ENCODE measurements around the gene CCDC188.

CCDC188 gene

GRCh38 chr22:20184501-20185165, 33.8 kb upstream of the CCDC188 start:
- no peak for DNase-seq

DNA sequence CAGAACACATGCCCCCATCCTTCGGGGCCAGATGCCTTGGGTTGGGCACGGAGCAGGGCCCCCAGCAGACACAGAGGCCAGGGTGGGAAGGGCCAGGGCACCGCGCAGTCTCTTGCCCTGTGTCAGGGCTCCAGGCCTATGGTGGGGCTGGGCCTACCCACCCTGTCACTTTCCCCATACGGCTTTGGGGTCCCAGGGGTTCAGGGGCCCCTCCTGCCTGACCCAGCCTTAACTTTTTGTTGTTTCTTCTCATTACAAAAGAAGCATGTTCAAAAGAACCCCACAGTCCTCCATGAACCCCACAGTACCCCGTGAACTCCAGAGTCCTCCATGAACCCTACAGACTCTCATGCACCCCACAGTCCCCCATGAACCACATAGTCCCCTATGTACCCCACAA, 33.0 kb upstream of the CCDC188 start:
- DNase-seq: no peak

DNA sequence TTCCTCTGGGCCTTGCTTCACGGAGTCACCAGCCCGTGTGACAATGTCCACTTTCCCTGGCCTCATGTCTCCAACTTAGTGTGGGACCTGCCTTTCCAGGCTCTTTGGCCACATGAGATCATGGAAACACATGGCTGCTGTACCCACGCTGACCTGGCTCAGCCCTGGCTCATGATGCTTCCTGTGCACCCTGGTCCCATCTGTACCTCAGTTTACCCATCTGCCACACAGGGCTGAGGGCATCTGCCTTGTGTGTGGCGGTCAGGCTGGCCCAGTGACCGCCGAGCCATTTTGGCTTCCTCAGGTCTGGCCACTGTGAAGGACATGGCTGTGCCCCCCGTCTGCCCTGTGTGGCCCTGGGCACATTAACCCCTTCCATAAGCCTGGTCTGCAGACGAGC, 32.2 kb upstream of the CCDC188 start:
- no peak for DNase-seq

DNA sequence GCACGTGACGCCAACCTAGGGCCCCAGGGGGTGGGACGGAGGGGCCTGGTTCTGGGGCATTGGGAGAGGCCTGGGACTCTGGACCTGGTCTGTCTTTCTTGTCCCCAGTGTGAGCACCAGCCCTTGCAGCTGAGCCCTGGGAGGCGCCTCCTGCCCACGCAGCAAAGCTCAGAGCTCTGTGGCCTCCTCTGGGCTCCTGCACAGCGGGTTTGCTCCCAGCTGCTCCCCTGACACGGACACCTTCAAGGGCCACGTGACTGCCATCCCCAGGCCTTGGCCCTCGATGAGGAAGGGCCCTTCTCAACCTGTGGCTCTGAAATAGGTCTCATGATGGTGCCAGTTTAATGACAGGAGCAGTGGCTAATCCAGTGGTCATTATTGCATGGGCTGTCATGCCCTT, 31.5 kb upstream of the CCDC188 start:
- DNase-seq: no peak

GRCh38 chr22:20181884-20182236, 31.0 kb upstream of the CCDC188 start:
- no peak for DNase-seq

DNA sequence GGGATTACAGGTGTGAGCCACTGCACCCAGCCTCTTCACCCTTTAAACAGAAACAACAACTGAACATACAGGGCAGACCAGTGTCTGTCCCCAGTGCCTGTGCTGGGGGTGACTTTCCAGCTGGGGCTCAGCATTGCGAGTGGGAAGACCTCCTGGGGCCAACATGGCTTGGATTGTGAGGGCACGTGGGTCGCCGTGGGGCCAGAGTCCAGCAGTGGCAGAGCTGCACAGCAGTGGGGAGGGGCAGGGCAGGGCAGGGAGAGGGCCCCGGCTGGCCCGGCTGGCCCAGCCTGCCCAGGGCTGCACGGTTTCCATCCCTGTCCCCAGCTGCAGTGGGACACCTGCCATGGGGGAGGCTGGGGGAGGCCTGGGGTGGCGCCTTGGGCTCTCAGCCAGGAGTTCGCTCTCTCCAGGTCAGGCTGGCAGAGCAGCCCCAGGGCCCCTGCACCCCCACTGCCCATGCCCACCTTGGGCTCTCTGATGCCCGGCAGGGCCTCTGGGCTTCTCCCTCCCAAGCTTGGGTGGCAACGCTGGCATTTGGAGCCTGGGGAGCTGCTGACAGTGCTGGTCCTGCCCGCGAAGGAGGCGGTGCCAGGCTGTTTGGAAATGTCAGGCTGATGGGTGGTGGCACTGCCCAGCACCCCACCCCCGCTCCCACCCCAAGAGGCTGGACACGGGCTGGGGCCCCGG, 30.5 kb upstream of the CCDC188 start:
- no peak for DNase-seq

DNA sequence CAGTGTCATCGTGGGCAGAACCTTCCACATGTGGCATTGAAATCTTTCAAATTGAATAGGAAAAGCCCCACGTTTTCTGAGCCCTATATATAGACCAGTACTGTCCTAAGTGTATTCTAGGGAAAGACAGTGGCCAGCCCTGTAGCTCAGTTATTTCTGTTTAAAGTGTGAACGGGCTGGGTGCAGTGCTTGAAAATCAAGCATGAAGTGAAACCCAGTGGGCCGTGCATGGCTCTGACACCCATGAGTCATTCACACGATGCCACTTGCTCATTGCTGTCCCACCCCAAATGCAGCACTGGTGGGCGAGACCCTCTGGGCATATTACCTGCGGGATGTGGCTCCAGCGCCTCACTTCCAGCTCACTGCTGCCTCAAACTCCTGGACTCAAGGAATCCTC, 29.8 kb upstream of the CCDC188 start:
- DNase-seq: no peak

GRCh38 chr22:20180245-20180630, 29.4 kb upstream of the CCDC188 start:
- DNase-seq: no peak

GRCh38 chr22:20179455-20180244, 28.8 kb upstream of the CCDC188 start:
- DNase-seq: no peak

DNA sequence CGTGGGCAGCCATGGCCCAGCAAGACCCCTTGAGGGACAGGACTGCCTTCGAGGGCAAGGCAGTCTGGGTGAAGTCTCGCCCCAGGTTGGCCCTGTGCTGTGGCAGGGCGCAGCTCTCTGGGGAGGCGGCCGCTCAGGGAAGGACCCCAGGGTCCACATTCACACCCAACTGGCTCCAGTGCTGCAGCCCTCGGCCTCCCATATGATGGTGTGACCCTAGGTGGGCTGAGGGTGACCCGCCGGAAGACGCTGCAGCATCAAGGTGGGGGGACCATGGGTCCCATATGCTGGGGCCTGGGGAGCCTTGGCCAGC, 28.0 kb upstream of the CCDC188 start:
- no peak for DNase-seq

GRCh38 chr22:20178075-20178914, 27.4 kb upstream of the CCDC188 start:
- no peak for DNase-seq

GRCh38 chr22:20177217-20177911, 26.5 kb upstream of the CCDC188 start:
- DNase-seq: no peak

DNA sequence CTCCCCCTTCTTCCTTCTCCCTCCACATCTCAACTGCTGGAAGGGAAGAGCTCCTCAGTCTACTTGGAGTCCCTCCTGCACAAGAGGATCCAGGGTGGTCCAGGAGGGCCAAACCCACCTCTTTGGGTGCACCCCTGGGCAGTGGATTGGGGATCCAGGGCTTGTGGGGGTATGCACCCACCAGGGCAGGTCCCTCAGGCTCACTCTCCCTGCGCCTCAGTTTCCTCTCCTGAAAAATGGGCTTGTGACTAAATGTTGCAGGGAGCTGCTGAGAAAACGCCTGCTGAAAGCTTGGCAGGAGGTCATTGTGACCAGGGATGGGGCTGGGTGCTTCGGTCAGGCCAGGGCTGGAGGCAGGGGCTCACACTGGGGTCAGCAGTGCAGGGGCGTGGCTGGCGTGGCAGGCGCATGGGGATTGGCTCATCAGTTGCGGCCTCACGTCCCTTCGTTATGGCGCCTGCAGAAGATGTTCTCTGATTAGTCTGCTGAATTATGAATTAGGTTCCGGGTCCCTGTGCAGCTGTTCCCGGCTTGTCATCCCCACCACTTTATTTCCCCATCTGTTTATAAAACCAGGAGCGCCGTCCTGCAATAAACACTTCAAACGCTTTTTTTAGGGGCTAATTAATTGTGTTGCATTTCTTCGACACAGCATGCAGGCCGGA, 25.7 kb upstream of the CCDC188 start:
- no peak for DNase-seq

DNA sequence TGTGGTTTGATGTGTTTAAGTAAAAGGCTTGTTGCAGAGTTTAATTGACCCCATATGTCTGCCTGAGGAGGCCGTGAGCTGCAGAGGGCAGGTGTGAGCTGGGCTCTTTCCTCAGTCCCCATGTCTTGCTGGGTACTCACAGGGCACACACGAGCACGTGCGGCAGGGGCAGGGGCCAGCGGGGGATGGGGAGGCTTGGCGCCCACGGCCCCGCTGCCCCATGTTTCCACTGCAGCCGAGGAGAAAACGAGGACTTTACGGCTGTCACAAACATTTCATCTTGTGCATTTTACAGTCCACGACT, 24.7 kb upstream of the CCDC188 start:
- no peak for DNase-seq

GRCh38 chr22:20174785-20175596, 24.1 kb upstream of the CCDC188 start:
- DNase-seq: no peak

- no peak for DNase-seq
These were observed 22.9 kb upstream of the CCDC188 start for GRCh38 chr22:20173772-20174171.

- DNase-seq: no peak
These were observed 22.4 kb upstream of the CCDC188 start for GRCh38 chr22:20173246-20173645.

GRCh38 chr22:20172141-20172613, 21.3 kb upstream of the CCDC188 start:
- DNase-seq: no peak

GRCh38 chr22:20171288-20172140, 20.7 kb upstream of the CCDC188 start:
- DNase-seq: no peak

DNA sequence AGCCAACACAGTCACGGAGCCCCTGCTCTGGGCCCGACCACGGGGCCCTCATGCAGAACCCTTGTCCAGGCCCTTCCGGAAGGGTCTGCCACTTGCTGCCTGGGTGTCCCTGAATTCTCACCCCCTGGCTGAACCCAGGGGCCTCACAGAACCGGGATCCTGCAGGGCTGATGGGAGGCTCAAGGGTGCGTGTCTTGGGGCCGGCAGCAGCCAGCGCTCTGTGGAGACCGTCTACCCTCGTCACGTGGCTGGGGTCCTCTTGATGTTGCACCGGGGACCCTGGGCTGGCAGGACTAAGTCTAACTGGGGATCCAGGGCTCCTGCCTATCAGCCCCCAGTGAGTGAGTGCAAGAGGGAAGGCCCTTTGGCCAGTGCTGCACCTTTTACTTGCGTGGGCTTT, 19.3 kb upstream of the CCDC188 start:
- no peak for DNase-seq

Measured in GOT3 (cell line).